Measurements from ENCODE around the gene ADCY7. TPM values are rescaled to one million over a fixed set of nuclear protein-coding genes. Genes with fewer than 3 reads are reported as not detected.

The ADCY7 gene
- total RNA-seq, 1 donor from 2014 or later = 16.7 TPM

GRCh38 chr16:50326835-50327465 is 60.6 kb downstream of the ADCY7 start:
- H3K4me3 Mint-ChIP-seq (ENCODE audit: unreplicated experiment) = no peak overlapping the region
- DNase-seq = peak; percentile 32
- peaks cover 1% of the 10 kb centered on the region for H3K9me3 Mint-ChIP-seq (ENCODE audit: unreplicated experiment)
- no peak overlapping the region for H3K27ac Mint-ChIP-seq (ENCODE audit: unreplicated experiment)
- H3K4me1 Mint-ChIP-seq (ENCODE audit: low read depth, unreplicated experiment) = peaks cover 6% of the 10 kb centered on the region
- TF ChIP-seq CTCF (IDR thresholded peaks at IDR 0.05; ENCODE audit: partially characterized antibody, unreplicated experiment) = peak; percentile 21
- H3K27me3 Mint-ChIP-seq (ENCODE audit: unreplicated experiment) = no peaks in the 10 kb centered on the region
- no peaks in the 10 kb centered on the region for H3K36me3 Mint-ChIP-seq (ENCODE audit: unreplicated experiment)

- no peak for DNase-seq
- Mint-ChIP-seq H3K4me3 (ENCODE audit: unreplicated experiment) (no peak overlapping the region), H3K27me3 (ENCODE audit: unreplicated experiment) (no peaks in the 10 kb centered on the region), H3K4me1 (ENCODE audit: low read depth, unreplicated experiment) (peaks cover 9% of the 10 kb centered on the region), H3K36me3 (ENCODE audit: unreplicated experiment) (no peaks in the 10 kb centered on the region), H3K9me3 (ENCODE audit: unreplicated experiment) (peaks cover 1% of the 10 kb centered on the region), H3K27ac (ENCODE audit: unreplicated experiment) (no peak overlapping the region)
- no peak for TF ChIP-seq CTCF (IDR thresholded peaks at IDR 0.05; ENCODE audit: partially characterized antibody, unreplicated experiment)
Observed at GRCh38 chr16:50329446-50330189, 63.3 kb downstream of the ADCY7 start.

GRCh38 chr16:50331570-50331969 is 65.2 kb downstream of the ADCY7 start:
- no peak overlapping the region for H3K27ac Mint-ChIP-seq (ENCODE audit: unreplicated experiment)
- no peak for DNase-seq
- peaks cover 1% of the 10 kb centered on the region for H3K9me3 Mint-ChIP-seq (ENCODE audit: unreplicated experiment)
- H3K4me3 Mint-ChIP-seq (ENCODE audit: unreplicated experiment) = no peak overlapping the region
- H3K27me3 Mint-ChIP-seq (ENCODE audit: unreplicated experiment) = no peaks in the 10 kb centered on the region
- no peak for TF ChIP-seq CTCF (IDR thresholded peaks at IDR 0.05; ENCODE audit: partially characterized antibody, unreplicated experiment)
- peaks cover 10% of the 10 kb centered on the region for H3K4me1 Mint-ChIP-seq (ENCODE audit: low read depth, unreplicated experiment)
- H3K36me3 Mint-ChIP-seq (ENCODE audit: unreplicated experiment) = no peaks in the 10 kb centered on the region

GRCh38 chr16:50332599-50332998 is 66.2 kb downstream of the ADCY7 start:
- H3K36me3 Mint-ChIP-seq (ENCODE audit: unreplicated experiment) = no peaks in the 10 kb centered on the region
- no peak for DNase-seq

More at GRCh38 chr16:50332599-50332998, 66.2 kb downstream of the ADCY7 start:
- TF ChIP-seq CTCF (IDR thresholded peaks at IDR 0.05; ENCODE audit: partially characterized antibody, unreplicated experiment) = no peak
- Mint-ChIP-seq H3K4me3 (ENCODE audit: unreplicated experiment) (no peak overlapping the region), H3K27ac (ENCODE audit: unreplicated experiment) (no peak overlapping the region), H3K27me3 (ENCODE audit: unreplicated experiment) (no peaks in the 10 kb centered on the region), H3K4me1 (ENCODE audit: low read depth, unreplicated experiment) (peaks cover 8% of the 10 kb centered on the region), H3K9me3 (ENCODE audit: unreplicated experiment) (peaks cover 1% of the 10 kb centered on the region)

Data from glutamatergic neuron (in vitro differentiated cells).